Heart left ventricle (tissue), 16 donors: Measurements from ENCODE around the gene ZNF618. TPM values are rescaled to one million over a fixed set of nuclear protein-coding genes. Genes with fewer than 3 reads are reported as not detected.

ENCODE experiments used
- ATAC-seq, 4 donors: fragments of 200-7000 bp; cut with Tn5 transposase; one replicate each; pipeline ENCODE4 v1.9.1; 2020 to 2022; ENCODE audit warnings: moderate library complexity in 4 of 4, mild to moderate bottlenecking in 3 of 4, moderate number of reproducible peaks in 1 of 4
- DNase-seq, 5 donors: peaks; one replicate each; pipeline ENCODE4 v3.0.0-alpha.2; 2020
- H3K27ac ChIP-seq, 12 donors: fragments of 200-600 bp; sonication (generic) in 4 of 12; one replicate each; pipeline versions ENCODE4 v1.5.0 to v1.8.0; 2016 to 2022; ENCODE audit warnings: mild to moderate bottlenecking in 2 of 12
- H3K27me3 ChIP-seq, 9 donors: fragments of 200-600 bp; sonication (generic) in 2 of 9; one replicate each; pipeline versions ENCODE4 v1.5.1 to v1.8.0; 2016 to 2022; ENCODE audit warnings: mild to moderate bottlenecking in 3 of 9
- H3K36me3 ChIP-seq, 9 donors: fragments of 200-600 bp; sonication (generic) in 2 of 9; one replicate each; pipeline versions ENCODE4 v1.5.0 to v1.8.0; 2018 to 2022; ENCODE audit warnings: mild to moderate bottlenecking in 2 of 9
- H3K4me1 ChIP-seq, 12 donors: fragments of 200-600 bp; sonication (generic) in 4 of 12; one replicate each; pipeline versions ENCODE4 v1.5.0 to v1.8.0; 2016 to 2022; ENCODE audit warnings: mild to moderate bottlenecking in 3 of 12
- H3K4me3 ChIP-seq, 12 donors: fragments of 200-600 bp; sonication (generic) in 4 of 12; one replicate each; pipeline versions ENCODE4 v1.5.0 to v1.8.0; 2017 to 2022; ENCODE audit warnings: mild to moderate bottlenecking in 9 of 12, moderate library complexity in 4 of 12
- H3K9me3 ChIP-seq, 12 donors: fragments of 200-600 bp; sonication (generic) in 4 of 12; one replicate each; pipeline versions ENCODE4 v1.5.0 to v1.8.0; 2016 to 2022; ENCODE audit warnings: mild to moderate bottlenecking in 1 of 12
- CTCF ChIP-seq, 12 donors: fragments of 200-600 bp; sonication (generic) in 4 of 12; IDR thresholded peaks; one replicate each; pipeline versions ENCODE4 v1.5.0 to v1.8.0; 2018 to 2022; ENCODE audit warnings: antibody characterized with exemption in 12 of 12, mild to moderate bottlenecking in 5 of 12
- POLR2A ChIP-seq, 2 donors: fragments of 450-650 bp; IDR thresholded peaks; one replicate each; pipeline ENCODE4 v1.6.1; 2017; ENCODE audit warnings: antibody characterized with exemption in 2 of 2, mild to moderate bottlenecking in 2 of 2, moderate library complexity in 2 of 2
- WGBS, 4 donors: extraction: QIAGEN DNeasy Blood & Tissue Kit in 2 of 4; methylation state at CpG; one replicate each; pipeline versions ENCODE4 v1.1.5 to v1.1.7; 2013 to 2018; 5-methylcytosine and 5-hydroxymethylcytosine counted together
- intact Hi-C, 10 donors: fragments of 100-400 bp; cut with DNase I; formaldehyde crosslinking; loops; one replicate each; pipeline versions ENCODE4 v1.11.1 to v1.14.2; 2022
- polyA plus RNA-seq, 2 donors: library from polyadenylated mRNA; stranded (reverse); fragments of 200-250 nt; gene quantifications; one replicate each; pipeline ENCODE4 v1.2.3, GENCODE V29; 2013
- total RNA-seq, 9 donors: library from RNA; depleted of rRNA in 2 of 9; stranded (reverse); fragments of >200 nt in 2 of 9; fragmentation: NEBNext Ultra II Directional in 3 of 9; extraction: Animal tissue kit (Norgen Biotek cat#: 25700) in 3 of 9; gene quantifications; one replicate each; pipeline versions ENCODE4 v1.1.0 to v1.2.4, GENCODE V29; 2016 to 2023
- donor health status: ischemic (EF 13 %, LVEDD 7.1; RV severe dilation, severe dysfunction).
- donor health status: healthy with polysubstance abuse.
- donor health status: DM: no; HTN: yes; CAD: no.
- donor health status: DM: no; HTN: no; CAD: no.
- donor health status: ischemic (EF 25% LVEDD 6.9; RV normal size, moderate dysfunction).
- donor health status: ischemic (EF 25% LVEDD 5.7; RV mildly dilated, moderate dysfunction).
- donor health status: healthy.
- donor health status: DM: yes; HTN: yes; CAD: no.
- donor health status: ischemic (EF 35%, LVEDD 5.7; RV mildly dilated, moderate dysfunction).
- donor health status: nonischemic (EF 11% LVEDD 7.7; RV severe dilation, severe dysfunction).
- donor health status: DM: yes; HTN: yes; CAD: no.
- donor health status: PGD.
- donor health status: ischemic (EF 29% LVEDD 5.4; RV normal size, mild dysfunction).
- donor health status: nonischemic (EF 23%, LVEDD 6.1; RV moderate dilation, normal function).

The ZNF618 gene
- total and polyA plus RNA-seq, 11 donors: 0.81 to 4.2 (median 1.7) TPM

GRCh38 chr9:113863345-113863744 lies 12.8 kb upstream of the ZNF618 start:
- no peaks in the 10 kb centered on the region for H3K9me3 ChIP-seq
- no peak overlapping the region for H3K27ac ChIP-seq
- WGBS, 4 donors: 70 to 88% (median 82%) methylated on average over 2 of the region's 2 CpGs
- intact Hi-C loops: loop anchor here in 3 of 10 donors (2.0 to 10.0 kb wide), 3 partner anchors 21 to 129 kb away; no protein-coding TSS in a partner anchor
- H3K36me3 ChIP-seq: no peaks in the 10 kb centered on the region
- H3K27me3 ChIP-seq: peaks cover 0 to 18% (median 0%) of the 10 kb centered on the region in 9 donors
- H3K4me3 ChIP-seq: no peak overlapping the region
- TF ChIP-seq POLR2A (IDR thresholded peaks at IDR 0.05) (no peak), CTCF (IDR thresholded peaks at IDR 0.05) (no peak)
- DNase-seq: no peak
- H3K4me1 ChIP-seq: no peaks in the 10 kb centered on the region
- no peak for ATAC-seq

- Histone ChIP-seq H3K4me3 (no peak overlapping the region), H3K27me3 (no peaks in the 10 kb centered on the region), H3K36me3 (no peaks in the 10 kb centered on the region), H3K4me1 (no peaks in the 10 kb centered on the region), H3K9me3 (no peaks in the 10 kb centered on the region), H3K27ac (no peak overlapping the region)
- intact Hi-C loops: loop anchor here in 1 of 10 donors (10.0 kb wide), 1 partner anchor 134 kb away; no protein-coding TSS in a partner anchor
- 68 to 84% (median 73%) methylated on average over 3 of the region's 3 CpGs for WGBS, 4 donors
- no peak for ATAC-seq
- DNase-seq: no peak
- TF ChIP-seq CTCF (IDR thresholded peaks at IDR 0.05): no peak
- TF ChIP-seq POLR2A (IDR thresholded peaks at IDR 0.05): no peak
Observed at GRCh38 chr9:113868501-113868900, 7.6 kb upstream of the ZNF618 start.

GRCh38 chr9:113872485-113873143 lies 3.5 kb upstream of the ZNF618 start:
- H3K9me3 ChIP-seq: no peaks in the 10 kb centered on the region
- H3K27me3 ChIP-seq: no peaks in the 10 kb centered on the region
- ATAC-seq (peak in 1 of 4 donors; percentile 41), DNase-seq (no peak)
- 80 to 84% (median 83%) methylated on average over 10 of the region's 10 CpGs for WGBS, 4 donors
- no peaks in the 10 kb centered on the region for H3K36me3 ChIP-seq
- no peak overlapping the region for H3K4me3 ChIP-seq
- TF ChIP-seq CTCF (IDR thresholded peaks at IDR 0.05): no peak
- TF ChIP-seq POLR2A (IDR thresholded peaks at IDR 0.05): no peak
- H3K27ac ChIP-seq: no peak overlapping the region
- peaks cover 0 to 12% (median 6%) of the 10 kb centered on the region in 12 donors for H3K4me1 ChIP-seq
- intact Hi-C loops: loop anchor here in 3 of 10 donors (10.0 kb wide), 3 partner anchors 122 to 188 kb away; no protein-coding TSS in a partner anchor

- H3K27ac ChIP-seq: no peak overlapping the region
- peaks cover 0 to 17% (median 7%) of the 10 kb centered on the region in 12 donors for H3K4me1 ChIP-seq
- DNase-seq (no peak), ATAC-seq (no peak)
- H3K36me3 ChIP-seq: no peaks in the 10 kb centered on the region
- no peaks in the 10 kb centered on the region for H3K9me3 ChIP-seq
- 91 to 92% (median 92%) methylated on average over 5 of the region's 5 CpGs for WGBS, 4 donors
- intact Hi-C loops: loop anchor here in 3 of 10 donors (10.0 kb wide), 3 partner anchors 121 to 189 kb away; no protein-coding TSS in a partner anchor
- no peak overlapping the region for H3K4me3 ChIP-seq
- H3K27me3 ChIP-seq: no peaks in the 10 kb centered on the region
- TF ChIP-seq POLR2A (IDR thresholded peaks at IDR 0.05): no peak
- no peak for TF ChIP-seq CTCF (IDR thresholded peaks at IDR 0.05)
Observed at GRCh38 chr9:113873446-113873845, 2.7 kb upstream of the ZNF618 start.
